ENCODE results near the gene DNAH10. TPM values are rescaled to one million over a fixed set of nuclear protein-coding genes. Genes with fewer than 3 reads are reported as not detected.

DNAH10 gene
- total RNA-seq, 2 experiments from 2014 or later, result 0.18 TPM

GRCh38 chr12:123891516-123892179 lies 129.5 kb downstream of the DNAH10 start:
- no peak for DNase-seq
- no peaks in the 10 kb centered on the region for H3K4me1 Mint-ChIP-seq (ENCODE audit: low read depth)
- CTCF ChIA-PET, result interaction anchor here (0.7 kb wide), 1 partner anchor 14 kb away, joined by 3 read pairs; no protein-coding TSS in a partner anchor
- no peak overlapping the region for H3K4me3 Mint-ChIP-seq
- ATAC-seq, result no peak
- no peaks in the 10 kb centered on the region for H3K36me3 Mint-ChIP-seq (ENCODE audit: low read depth)
- H3K27me3 Mint-ChIP-seq (ENCODE audit: low read depth), result peaks cover 6% of the 10 kb centered on the region
- POLR2A ChIA-PET, result no interaction called here
- no peaks in the 10 kb centered on the region for H3K9me3 Mint-ChIP-seq (ENCODE audit: insufficient read depth)
- H3K27ac Mint-ChIP-seq, result no peak overlapping the region

DNA sequence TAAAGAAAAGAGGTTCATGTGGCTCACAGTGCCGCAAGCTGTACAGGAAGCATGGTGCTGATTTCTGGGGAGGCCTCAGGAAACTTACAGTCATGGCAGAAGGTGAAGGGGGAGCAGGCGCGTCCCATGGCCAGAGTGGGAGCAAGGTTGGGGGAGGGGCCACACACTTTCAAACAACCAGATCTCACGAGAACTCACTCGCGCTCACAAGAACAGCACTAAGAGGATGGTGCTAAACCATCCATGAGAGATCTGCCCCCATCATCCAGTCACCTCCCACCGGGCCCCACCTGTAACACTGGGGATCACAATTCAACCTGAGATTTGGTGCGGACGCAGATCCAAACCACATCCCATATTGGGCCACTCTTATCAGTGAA lies 130.1 kb downstream of the DNAH10 start:
- H3K27ac Mint-ChIP-seq, result no peak overlapping the region
- H3K4me1 Mint-ChIP-seq (ENCODE audit: low read depth), result no peaks in the 10 kb centered on the region
- ChIA-PET CTCF (interaction anchor here (0.7 kb wide), 1 partner anchor 14 kb away, joined by 3 read pairs; no protein-coding TSS in a partner anchor), POLR2A (no interaction called here)
- ATAC-seq (no peak), DNase-seq (no peak)
- no peak overlapping the region for H3K4me3 Mint-ChIP-seq
- H3K9me3 Mint-ChIP-seq (ENCODE audit: insufficient read depth), result no peaks in the 10 kb centered on the region
- peaks cover 6% of the 10 kb centered on the region for H3K27me3 Mint-ChIP-seq (ENCODE audit: low read depth)
- H3K36me3 Mint-ChIP-seq (ENCODE audit: low read depth), result no peaks in the 10 kb centered on the region

GRCh38 chr12:123892853-123893252 lies 130.8 kb downstream of the DNAH10 start:
- ChIA-PET CTCF (no interaction called here), POLR2A (no interaction called here)
- Mint-ChIP-seq H3K4me3 (no peak overlapping the region), H3K27ac (no peak overlapping the region), H3K36me3 (ENCODE audit: low read depth) (no peaks in the 10 kb centered on the region), H3K4me1 (ENCODE audit: low read depth) (no peaks in the 10 kb centered on the region), H3K27me3 (ENCODE audit: low read depth) (peaks cover 6% of the 10 kb centered on the region), H3K9me3 (ENCODE audit: insufficient read depth) (no peaks in the 10 kb centered on the region)
- DNase-seq (no peak), ATAC-seq (no peak)

- Mint-ChIP-seq H3K9me3 (ENCODE audit: insufficient read depth) (no peaks in the 10 kb centered on the region), H3K27ac (no peak overlapping the region), H3K4me3 (no peak overlapping the region), H3K36me3 (ENCODE audit: low read depth) (no peaks in the 10 kb centered on the region), H3K4me1 (ENCODE audit: low read depth) (no peaks in the 10 kb centered on the region), H3K27me3 (ENCODE audit: low read depth) (peaks cover 6% of the 10 kb centered on the region)
- ChIA-PET CTCF (no interaction called here), POLR2A (no interaction called here)
- DNase-seq (no peak), ATAC-seq (no peak)
Observed at GRCh38 chr12:123893276-123893675, 131.2 kb downstream of the DNAH10 start.

DNA sequence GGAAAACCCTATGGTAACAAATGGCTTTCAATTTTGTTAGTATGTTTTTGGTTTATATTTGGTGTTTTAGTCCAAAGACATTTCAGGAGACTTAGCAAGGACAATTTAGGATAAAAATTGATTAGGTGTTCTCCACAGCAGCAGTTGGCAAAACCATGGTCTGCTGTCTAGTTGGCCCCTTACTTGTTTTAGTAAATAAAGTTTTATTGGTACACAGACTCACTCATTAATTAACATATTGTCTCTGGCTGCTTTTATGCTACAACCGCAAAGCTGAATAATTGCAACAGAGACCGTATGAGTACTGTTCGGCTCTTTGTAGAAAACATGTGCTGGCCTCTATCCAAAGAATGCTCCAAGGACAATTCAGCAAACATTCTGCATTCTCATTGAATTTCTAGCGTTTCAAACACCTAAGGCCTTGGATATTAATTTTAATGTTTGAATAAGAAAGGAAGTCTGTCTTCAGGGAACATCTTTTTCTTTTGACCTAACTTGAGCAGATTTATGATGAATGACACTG lies 132.8 kb downstream of the DNAH10 start:
- ATAC-seq (no peak), DNase-seq (no peak)
- CTCF ChIA-PET, result no interaction called here
- Mint-ChIP-seq H3K4me1 (ENCODE audit: low read depth) (no peaks in the 10 kb centered on the region), H3K36me3 (ENCODE audit: low read depth) (no peaks in the 10 kb centered on the region), H3K27me3 (ENCODE audit: low read depth) (no peaks in the 10 kb centered on the region), H3K27ac (no peak overlapping the region), H3K9me3 (ENCODE audit: insufficient read depth) (no peaks in the 10 kb centered on the region), H3K4me3 (no peak overlapping the region)
- POLR2A ChIA-PET, result no interaction called here

- CTCF ChIA-PET, result no interaction called here
Observed at GRCh38 chr12:123895451-123895850, 133.3 kb downstream of the DNAH10 start.

DNA sequence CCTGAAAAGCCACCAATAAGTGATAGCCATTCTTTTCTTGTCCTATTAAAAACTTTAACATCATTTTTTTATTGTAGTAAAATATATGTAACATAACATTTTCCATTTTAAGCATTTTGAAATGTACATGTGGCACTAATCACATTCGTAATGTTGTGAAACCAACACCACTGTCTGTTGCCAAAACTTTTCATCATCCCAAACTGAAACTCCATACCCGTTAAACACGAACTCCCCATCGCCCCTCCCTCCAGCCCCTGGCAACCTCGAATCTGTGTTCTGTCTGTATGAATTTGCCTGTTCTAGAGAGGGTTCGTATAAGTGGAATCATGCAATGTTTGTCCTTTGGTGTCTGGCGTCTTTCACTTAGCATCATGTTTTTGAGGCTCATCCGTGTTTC lies 134.7 kb downstream of the DNAH10 start:
- Mint-ChIP-seq H3K36me3 (ENCODE audit: low read depth) (no peaks in the 10 kb centered on the region), H3K27ac (no peak overlapping the region), H3K9me3 (ENCODE audit: insufficient read depth) (no peaks in the 10 kb centered on the region), H3K4me1 (ENCODE audit: low read depth) (peaks cover 8% of the 10 kb centered on the region), H3K4me3 (no peak overlapping the region), H3K27me3 (ENCODE audit: low read depth) (no peaks in the 10 kb centered on the region)
- no peak for ATAC-seq
- ChIA-PET CTCF (no interaction called here), POLR2A (no interaction called here)
- DNase-seq, result no peak

More at GRCh38 chr12:123895451-123895850, 133.3 kb downstream of the DNAH10 start:
- H3K9me3 Mint-ChIP-seq (ENCODE audit: insufficient read depth), result no peaks in the 10 kb centered on the region
- H3K36me3 Mint-ChIP-seq (ENCODE audit: low read depth), result no peaks in the 10 kb centered on the region
- no peaks in the 10 kb centered on the region for H3K27me3 Mint-ChIP-seq (ENCODE audit: low read depth)
- no peak overlapping the region for H3K4me3 Mint-ChIP-seq
- H3K27ac Mint-ChIP-seq, result no peak overlapping the region
- no peak for ATAC-seq
- no peaks in the 10 kb centered on the region for H3K4me1 Mint-ChIP-seq (ENCODE audit: low read depth)
- DNase-seq, result no peak
- POLR2A ChIA-PET, result no interaction called here

DNA sequence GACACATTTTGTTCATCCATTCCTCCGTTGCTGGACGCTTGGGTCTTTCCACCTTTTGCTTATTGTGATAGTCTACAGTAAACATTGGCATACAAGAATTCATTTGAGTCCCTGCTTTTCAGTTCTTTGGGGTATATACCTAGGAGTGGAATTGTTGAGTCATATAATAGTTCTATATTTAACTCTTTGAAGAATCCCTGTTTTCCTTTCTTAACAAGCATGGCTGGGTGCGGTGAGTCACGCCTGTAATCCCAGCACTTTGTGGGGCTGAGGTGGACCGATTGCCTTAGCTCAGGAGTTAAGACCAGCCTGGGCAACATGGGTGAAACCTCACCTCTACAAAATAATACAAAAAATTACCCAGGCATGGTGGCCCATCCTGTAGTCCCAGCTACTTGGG lies 135.1 kb downstream of the DNAH10 start:
- peaks cover 8% of the 10 kb centered on the region for H3K4me1 Mint-ChIP-seq (ENCODE audit: low read depth)
- no peak for DNase-seq
- H3K27ac Mint-ChIP-seq, result no peak overlapping the region
- no peaks in the 10 kb centered on the region for H3K9me3 Mint-ChIP-seq (ENCODE audit: insufficient read depth)
- ChIA-PET CTCF (no interaction called here), POLR2A (no interaction called here)
- ATAC-seq, result no peak
- no peak overlapping the region for H3K4me3 Mint-ChIP-seq
- no peaks in the 10 kb centered on the region for H3K27me3 Mint-ChIP-seq (ENCODE audit: low read depth)
- H3K36me3 Mint-ChIP-seq (ENCODE audit: low read depth), result no peaks in the 10 kb centered on the region

DNA sequence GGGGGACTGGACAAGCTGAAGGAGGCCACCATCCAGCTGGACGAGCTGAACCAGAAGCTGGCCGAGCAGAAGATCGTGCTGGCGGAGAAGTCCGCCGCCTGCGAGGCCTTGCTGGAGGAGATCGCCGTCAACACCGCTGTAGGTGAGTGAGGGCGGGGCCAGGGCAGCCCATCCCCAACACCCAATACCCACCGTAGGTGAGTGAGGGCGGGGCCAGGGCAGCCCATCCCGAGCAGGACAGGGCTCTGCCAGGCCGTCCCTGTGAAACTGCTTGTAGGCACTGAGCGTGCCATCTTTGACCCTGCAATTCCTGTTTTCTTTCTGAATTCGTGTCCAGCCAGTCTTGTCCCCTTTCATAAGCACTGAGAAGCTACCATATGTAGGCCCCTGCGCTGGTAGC lies 136.6 kb downstream of the DNAH10 start:
- no peak for ATAC-seq
- Mint-ChIP-seq H3K4me1 (ENCODE audit: low read depth) (peaks cover 8% of the 10 kb centered on the region), H3K27ac (no peak overlapping the region), H3K4me3 (no peak overlapping the region), H3K36me3 (ENCODE audit: low read depth) (no peaks in the 10 kb centered on the region), H3K27me3 (ENCODE audit: low read depth) (no peaks in the 10 kb centered on the region), H3K9me3 (ENCODE audit: insufficient read depth) (no peaks in the 10 kb centered on the region)
- CTCF ChIA-PET, result no interaction called here
- POLR2A ChIA-PET, result no interaction called here
- no peak for DNase-seq

DNA sequence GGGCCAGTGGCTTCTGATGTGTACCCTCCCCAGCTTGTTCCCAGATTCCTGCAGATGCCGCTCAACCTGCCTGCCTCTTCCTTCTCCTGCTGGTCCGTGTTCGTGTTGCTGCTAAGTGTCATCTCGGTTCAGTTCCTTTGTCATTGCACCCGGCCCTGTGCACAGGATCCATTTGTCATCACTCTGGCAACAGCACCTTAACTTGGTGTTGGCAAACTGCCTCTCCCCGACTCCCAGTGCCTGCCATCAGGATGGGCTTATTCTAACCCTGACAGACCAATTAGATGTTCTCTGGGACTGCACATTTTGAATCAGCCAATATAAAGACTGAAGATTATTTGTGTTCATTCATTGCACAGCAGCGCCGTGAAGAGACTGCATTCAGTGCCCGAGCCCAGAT lies 137.3 kb downstream of the DNAH10 start:
- Mint-ChIP-seq H3K9me3 (ENCODE audit: insufficient read depth) (no peaks in the 10 kb centered on the region), H3K27me3 (ENCODE audit: low read depth) (no peaks in the 10 kb centered on the region), H3K4me1 (ENCODE audit: low read depth) (peaks cover 8% of the 10 kb centered on the region), H3K27ac (no peak overlapping the region), H3K4me3 (no peak overlapping the region), H3K36me3 (ENCODE audit: low read depth) (no peaks in the 10 kb centered on the region)
- ChIA-PET CTCF (no interaction called here), POLR2A (no interaction called here)
- ATAC-seq, result no peak
- DNase-seq, result no peak

GRCh38 chr12:123900871-123901376 lies 138.8 kb downstream of the DNAH10 start:
- ATAC-seq (peak; percentile 52), DNase-seq (peak; percentile 41)
- ChIA-PET POLR2A (no interaction called here), CTCF (interaction anchor here (1.0 to 6.7 kb wide), 4 partner anchors 8 to 106 kb away, joined by 3 to 72 read pairs (median 5); no protein-coding TSS in a partner anchor)
- H3K4me3 Mint-ChIP-seq, result no peak overlapping the region
- H3K9me3 Mint-ChIP-seq (ENCODE audit: insufficient read depth), result no peaks in the 10 kb centered on the region
- H3K27me3 Mint-ChIP-seq (ENCODE audit: low read depth), result no peaks in the 10 kb centered on the region
- H3K36me3 Mint-ChIP-seq (ENCODE audit: low read depth), result no peaks in the 10 kb centered on the region
- no peak overlapping the region for H3K27ac Mint-ChIP-seq
- H3K4me1 Mint-ChIP-seq (ENCODE audit: low read depth), result peaks cover 12% of the 10 kb centered on the region

DNA sequence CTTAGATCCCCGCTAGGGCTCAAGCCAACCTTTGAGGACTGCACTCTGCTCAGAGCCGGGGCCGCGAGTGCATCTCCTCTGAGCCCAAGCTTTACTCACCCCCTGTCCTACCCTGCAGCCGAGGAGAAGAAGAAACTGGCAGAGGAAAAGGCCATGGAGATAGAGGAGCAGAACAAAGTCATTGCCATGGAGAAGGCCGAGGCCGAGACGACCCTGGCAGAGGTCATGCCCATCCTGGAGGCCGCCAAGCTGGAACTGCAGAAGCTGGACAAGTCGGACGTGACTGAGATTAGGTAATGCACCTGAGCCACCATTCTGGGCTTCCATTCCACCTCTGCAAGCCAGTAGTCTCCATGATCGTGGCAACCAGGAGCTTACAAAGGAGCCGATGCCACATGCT lies 140.7 kb downstream of the DNAH10 start:
- no peaks in the 10 kb centered on the region for H3K9me3 Mint-ChIP-seq (ENCODE audit: insufficient read depth)
- CTCF ChIA-PET, result interaction anchor here (6.7 kb wide), 1 partner anchor 81 kb away, joined by 72 read pairs; no protein-coding TSS in a partner anchor
- POLR2A ChIA-PET, result no interaction called here

More for the DNA sequence above, 140.7 kb downstream of the DNAH10 start:
- DNase-seq (no peak), ATAC-seq (no peak)
- Mint-ChIP-seq H3K4me1 (ENCODE audit: low read depth) (peaks cover 12% of the 10 kb centered on the region), H3K27ac (no peak overlapping the region), H3K36me3 (ENCODE audit: low read depth) (no peaks in the 10 kb centered on the region), H3K27me3 (ENCODE audit: low read depth) (no peaks in the 10 kb centered on the region), H3K4me3 (no peak overlapping the region)
